Stimulated activated naive CD4-positive, alpha-beta T cell (primary cell): ENCODE data around the gene TWF2.
A peak's percentile ranks its signal among the peaks of the same experiment; 100 is the strongest.
"Not testable (repeated sequence)": the region's sequence is repeated elsewhere in the genome, so short reads cannot be mapped to it uniquely, and the experiment has no call there.

Source experiments
- DNase-seq, 6 experiments: peaks; one replicate each; lab custom pipeline; 2025; lab: John Stamatoyannopoulos, UW

Gene TWF2

GRCh38 chr3:52238761-52239701 lies at the start of gene TWF2:
TWF2 (minus strand) TSS chr3:52239158; CDS start chr3:52239016, 142 bp downstream.
- DNase-seq, result peak; percentile 79 to 90 (median 84)

DNA sequence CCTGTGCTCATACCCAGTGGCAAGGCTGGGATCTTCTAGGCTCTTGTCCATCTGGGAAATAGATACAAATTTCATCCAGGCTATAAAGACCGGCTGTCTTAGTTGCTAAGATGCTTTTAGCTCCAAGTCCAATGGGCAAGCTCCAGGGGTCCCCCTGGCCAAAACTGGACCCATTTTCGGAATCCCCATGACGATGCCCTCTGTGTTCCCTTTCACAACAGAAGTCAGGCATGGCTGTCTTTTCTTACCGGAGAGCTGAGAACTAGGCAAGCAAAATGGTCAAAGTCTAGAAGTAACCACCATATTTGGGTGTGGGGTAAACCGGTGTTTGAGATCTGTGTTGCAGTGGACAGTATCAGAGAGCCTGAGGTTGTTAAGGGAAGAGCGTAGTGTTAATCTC lies 49.7 kb upstream of the TWF2 start:
- no peak for DNase-seq

DNA sequence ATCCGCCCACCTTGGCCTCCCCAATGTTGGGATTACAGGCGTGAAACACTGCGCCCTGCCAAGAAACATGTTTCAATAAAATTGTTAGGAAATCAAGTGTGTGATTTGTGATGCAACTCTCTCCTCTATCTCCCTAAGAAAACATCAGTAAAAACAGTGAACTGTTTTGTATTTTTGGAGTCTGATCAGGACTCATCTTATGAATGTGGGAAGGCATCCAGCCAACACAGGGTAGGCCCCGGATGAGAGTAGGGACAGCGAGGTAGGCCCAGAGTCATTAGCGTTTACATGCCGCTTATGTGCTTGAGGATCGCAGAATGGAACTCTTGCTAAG lies 47.8 kb upstream of the TWF2 start:
- no peak for DNase-seq

GRCh38 chr3:52284051-52284450 lies 45.1 kb upstream of the TWF2 start:
- not testable (repeated sequence) for DNase-seq

- no peak for DNase-seq
Measured at GRCh38 chr3:52283306-52283705, 44.3 kb upstream of the TWF2 start.

DNA sequence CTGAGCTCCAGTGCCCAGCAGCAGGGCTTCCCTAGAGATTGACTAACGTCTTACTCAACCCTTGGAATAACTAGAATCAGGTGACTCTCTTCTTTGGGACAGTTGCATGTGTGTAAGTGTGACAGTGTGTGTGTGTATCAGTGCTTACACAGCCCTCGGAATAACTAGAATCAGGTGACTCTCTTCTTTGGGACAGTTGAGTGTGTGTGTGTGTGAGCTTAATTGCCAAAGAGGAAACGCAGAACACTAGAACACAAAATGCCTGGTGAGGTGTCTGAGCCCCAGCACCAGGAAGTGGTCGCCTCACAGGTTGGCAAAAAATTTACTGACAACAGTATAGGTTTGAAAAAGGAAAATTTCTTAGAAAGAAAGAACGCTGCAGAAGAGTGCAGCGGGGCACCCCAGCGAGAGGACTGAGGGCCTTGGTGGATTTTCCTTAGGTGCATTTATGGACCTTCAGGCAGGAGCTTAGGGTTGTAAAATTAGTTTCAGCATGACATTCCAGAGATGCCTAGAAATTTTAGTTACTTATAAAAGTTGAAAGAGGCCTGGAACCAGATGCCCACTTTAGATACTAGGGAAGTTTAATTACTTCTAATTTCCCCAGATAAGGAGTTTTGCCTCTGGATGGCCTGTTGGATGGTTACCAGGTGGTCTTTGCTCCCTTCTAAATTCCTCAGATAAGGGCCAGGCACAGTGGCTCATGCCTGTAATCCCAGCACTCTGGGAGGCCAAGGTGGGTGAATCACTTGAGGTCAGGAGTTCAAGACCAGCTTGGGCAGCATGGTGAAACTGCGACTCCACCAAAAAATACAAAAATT lies 43.2 kb upstream of the TWF2 start:
- peak; percentile 11 to 74 (median 48) for DNase-seq

DNA sequence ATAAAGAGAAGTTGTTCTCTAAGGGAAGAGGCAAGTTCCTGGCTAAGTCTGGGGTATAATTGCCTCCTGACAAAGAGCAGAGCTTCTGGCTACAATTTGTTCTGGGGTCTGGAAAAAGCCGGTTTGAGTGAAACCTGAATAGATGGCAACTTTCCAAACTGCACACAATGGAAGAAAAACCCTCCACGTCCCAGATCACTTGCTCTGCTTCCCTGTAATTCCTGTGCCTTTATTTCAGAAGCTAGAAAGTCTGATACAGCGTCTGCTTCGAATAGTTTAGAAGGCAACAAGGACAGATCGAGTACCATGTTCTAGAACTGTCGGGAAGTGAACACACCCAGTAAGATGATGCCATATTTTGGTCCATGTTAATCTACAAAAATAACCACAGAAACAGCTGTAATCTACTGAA lies 41.1 kb upstream of the TWF2 start:
- DNase-seq, result no peak

- DNase-seq, result no peak
Measured at GRCh38 chr3:52279596-52279995, 40.6 kb upstream of the TWF2 start.

DNA sequence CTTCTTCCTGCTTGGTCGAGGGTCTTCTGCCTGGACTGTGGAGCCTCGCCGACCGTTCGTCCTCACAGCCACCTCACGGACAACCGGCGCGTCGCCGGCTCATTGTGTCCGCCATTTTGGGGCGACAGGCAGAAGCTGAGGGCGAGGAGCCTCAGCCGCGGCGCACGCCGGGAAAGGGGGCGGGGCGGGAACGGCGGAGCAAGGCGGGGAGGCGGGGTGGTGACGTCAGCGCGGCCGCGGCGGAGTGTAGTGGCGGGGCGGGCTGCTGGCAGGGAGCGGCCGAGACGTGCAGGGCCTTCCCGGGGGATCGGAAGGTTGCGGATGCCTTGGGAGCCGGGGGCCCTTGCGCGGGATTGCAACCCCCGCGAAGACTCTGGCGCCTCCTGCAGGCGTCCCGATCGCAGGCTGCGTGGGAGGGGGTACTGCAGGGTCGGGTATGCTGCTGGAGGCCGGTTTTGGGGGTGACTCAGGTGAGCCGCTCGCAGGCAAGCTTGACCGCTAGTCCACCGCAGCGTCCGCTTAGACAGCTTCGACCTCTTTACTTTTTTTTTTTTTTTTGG lies 39.6 kb upstream of the TWF2 start, which contains the start of gene WDR82:
TSS of gene WDR82 (minus strand) at position 140 of the 560 bp plus-strand sequence. CDS start 288 bp downstream, outside the sequence.
- peak; percentile 91 to 95 (median 94) for DNase-seq

DNA sequence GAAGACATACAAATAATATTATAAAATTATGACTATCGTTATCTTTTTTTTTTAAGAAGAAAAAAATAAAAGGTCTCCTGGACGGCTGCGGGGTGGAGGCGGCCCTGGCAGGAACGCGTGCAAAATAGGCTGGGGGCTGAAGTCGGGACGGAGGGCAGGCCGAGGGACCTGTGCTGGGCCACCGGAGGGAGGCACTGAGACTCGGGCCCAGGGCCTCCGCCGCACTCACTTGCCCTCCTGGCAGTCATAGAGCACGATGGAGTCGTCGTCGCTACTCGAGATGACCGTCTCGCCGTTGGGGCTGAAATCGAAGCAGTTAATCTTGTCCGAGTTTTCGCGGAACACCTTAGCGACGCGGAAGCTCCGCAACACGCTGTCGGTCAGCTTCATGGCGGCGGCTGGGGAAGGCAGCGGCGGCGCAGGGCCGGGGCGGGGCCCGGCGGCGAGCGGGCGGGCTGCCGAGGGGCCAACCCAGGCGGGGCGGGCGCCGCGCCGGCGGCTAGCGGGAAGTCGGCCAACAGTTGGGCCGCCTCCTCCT lies 39.1 kb upstream of the TWF2 start:
- peak in 5 of 6 experiments; percentile 53 to 93 (median 78) for DNase-seq

DNA sequence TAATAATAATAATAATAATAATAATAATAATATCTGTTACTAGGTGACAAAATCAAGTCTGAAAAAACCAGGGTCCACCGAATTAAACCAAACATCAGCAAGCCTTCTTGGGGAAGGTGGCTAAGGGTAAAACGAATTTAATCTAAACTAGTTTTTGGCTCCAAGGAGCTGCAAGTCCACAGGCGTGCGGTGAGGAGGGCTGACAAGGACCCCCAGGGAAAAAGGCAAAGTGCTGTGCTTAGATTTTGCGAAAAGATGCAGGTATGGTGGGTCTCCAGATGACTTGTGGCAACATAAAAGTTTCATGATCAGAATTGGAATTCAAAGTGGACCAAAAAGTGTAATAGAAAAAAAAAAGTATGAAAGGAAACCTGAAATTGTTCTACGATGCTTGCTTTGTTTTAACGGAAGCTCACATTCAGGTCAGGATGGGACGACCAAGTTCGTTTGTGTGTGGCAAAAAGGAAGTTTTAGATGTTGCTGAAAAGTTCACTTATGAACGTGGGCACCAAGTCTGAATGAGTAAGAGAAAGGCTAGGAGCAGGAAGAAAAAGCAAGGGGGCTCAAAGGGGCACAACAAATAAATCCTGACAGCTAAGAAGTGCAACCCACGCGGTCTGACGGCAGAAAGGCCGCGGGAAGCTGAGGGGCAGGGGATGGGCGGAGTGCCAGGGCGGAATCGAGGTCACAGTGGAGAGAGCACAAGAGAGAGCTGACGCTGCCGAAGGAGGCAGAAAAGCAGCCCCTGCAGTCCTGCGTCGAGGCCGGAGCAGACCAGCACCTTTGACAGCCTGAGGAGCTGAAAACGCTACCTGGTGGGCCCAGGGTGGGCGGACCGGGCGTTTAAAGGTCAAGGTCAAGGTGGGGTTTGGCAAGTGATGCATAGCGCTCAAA lies 38.4 kb upstream of the TWF2 start:
- peak; percentile 48 to 80 (median 57) for DNase-seq

DNA sequence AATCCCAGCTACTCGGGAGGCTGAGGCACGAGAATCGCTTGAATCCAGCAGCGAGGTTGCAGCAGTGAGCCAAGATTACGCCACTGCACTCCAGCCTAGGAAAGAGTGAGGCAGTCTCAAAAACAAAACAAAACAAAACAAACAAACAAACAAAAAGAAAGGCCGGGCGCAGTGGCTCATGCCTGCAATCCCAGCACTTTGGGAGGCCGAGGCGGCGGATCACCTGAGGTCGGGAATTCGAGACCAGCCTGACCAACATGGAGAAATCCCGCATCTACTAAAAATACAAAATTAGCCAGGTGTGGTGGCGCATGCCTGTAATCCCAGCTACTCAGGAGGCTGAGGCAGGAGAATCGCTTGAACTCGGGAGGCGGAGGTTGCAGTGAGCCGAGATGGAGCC lies 35.8 kb upstream of the TWF2 start:
- DNase-seq, result not testable (repeated sequence)

- no peak for DNase-seq
Measured at GRCh38 chr3:52272831-52273230, 33.9 kb upstream of the TWF2 start.

DNA sequence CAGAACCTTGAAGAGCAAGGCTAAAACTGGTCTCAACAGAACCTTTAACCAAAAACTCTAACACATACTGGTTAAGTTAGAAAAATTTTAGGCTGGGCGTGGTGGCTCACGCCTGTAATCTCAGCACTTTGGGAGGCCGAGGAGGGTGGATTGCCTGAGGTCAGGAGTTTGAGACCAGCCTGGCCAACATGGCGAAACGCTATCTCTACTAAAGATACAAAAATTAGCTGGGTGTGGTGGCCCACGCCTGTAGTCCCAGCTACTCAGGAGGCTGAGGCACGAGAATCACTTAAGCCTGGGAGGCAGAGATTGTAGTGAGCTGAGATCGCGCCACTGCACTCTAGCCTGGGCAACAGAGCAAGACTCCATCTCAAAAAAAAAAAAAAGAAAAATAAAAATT lies 33.2 kb upstream of the TWF2 start:
- DNase-seq, result not testable (repeated sequence)

DNA sequence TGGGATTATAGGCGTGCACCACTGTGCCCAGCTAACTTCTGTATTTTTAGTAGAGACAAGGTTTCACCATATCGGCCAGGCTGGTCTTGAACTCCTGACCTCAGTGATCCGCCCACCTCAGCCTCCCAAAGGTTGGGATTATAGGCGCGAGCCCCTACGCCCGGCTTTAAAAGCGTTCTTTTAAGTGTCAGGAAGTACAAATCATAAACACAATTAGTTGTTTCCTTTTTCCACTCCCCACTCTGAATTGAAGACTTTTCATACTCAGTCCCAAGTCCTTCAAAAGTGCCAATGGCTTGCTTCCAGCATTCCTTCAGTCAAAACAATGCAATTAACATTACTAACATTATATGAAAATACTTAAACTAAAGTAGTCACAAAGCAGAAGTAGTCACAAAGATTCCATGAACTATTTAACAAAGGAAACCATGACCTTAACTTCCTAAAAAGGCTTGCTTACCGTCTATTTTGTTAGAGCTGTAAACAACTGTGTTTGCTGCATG lies 31.3 kb upstream of the TWF2 start:
- no peak for DNase-seq

DNA sequence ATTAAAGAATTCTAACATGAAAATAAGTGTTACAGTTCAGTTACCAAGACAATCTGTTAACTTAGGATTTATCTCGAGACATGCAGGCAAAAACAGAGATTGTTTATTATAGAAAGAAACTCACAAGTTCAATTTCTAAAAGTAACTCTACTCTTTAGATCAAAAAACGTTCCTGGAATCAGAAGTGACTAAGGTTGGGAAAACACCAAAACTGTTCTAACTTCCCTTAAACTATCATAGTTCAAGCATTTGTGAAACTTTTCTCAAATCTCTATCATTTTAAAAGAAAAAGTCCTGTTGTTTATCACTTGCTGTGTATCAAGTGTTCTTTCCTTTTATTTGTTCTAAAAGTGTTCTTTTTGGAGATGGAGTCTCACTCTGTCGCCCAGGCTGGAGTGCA lies 30.8 kb upstream of the TWF2 start:
- no peak for DNase-seq

DNA sequence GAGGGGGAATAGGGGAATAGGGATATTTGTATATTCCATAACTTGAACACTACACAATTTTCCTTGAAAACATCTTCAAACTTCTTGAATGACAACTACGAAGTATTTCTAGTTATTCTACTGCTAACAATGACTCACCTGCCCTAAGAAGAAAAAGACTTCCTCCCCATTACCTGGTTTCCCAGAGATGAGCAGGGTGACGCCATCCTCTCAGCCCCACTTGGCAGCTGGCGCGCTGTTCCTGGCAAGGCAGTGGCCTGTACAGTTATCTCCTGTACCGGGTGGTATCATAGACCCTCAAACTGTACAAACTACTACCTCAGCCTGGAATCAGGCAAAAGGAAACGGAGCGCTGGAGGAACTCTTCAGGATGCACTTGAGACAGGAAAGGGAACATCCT lies 29.1 kb upstream of the TWF2 start:
- DNase-seq, result peak in 3 of 6 experiments; percentile 28 to 32 (median 29)

GRCh38 chr3:52265387-52265786 lies 26.4 kb upstream of the TWF2 start:
- DNase-seq, result no peak

GRCh38 chr3:52262447-52262846 lies 23.5 kb upstream of the TWF2 start:
- DNase-seq, result peak in 1 of 6 experiments; percentile 18

GRCh38 chr3:52259448-52259847 lies 20.5 kb upstream of the TWF2 start:
- DNase-seq, result no peak

GRCh38 chr3:52259035-52259434 lies 20.1 kb upstream of the TWF2 start:
- DNase-seq, result no peak
